ENCODE data around the gene PSMG4. TPM values are rescaled to one million over a fixed set of nuclear protein-coding genes. Genes with fewer than 3 reads are reported as not detected.

PSMG4 gene
- total and polyA plus RNA-seq, 2 donors (not counting 3 experiments of a cell fraction or from before 2014, with no cell fraction given) = 31.4 to 46.0 TPM

GRCh38 chr6:3290149-3290930 is 31.6 kb downstream of the PSMG4 start:
- Histone ChIP-seq H3K36me3 (ENCODE audit: control insufficient read depth in 2 of 2, extremely low read depth in 1 of 2, insufficient read depth in 2 of 2, low read length in 2 of 2) (peaks cover 0 to 2% of the 10 kb centered on the region in 2 experiments), H4K20me1 (replicated peaks; ENCODE audit: control insufficient read depth, extremely low read depth, insufficient read depth, low read length) (no peaks in the 10 kb centered on the region), H3K4me3 (replicated peaks in 1 of 3; ENCODE audit: insufficient read depth in 1 of 3, low read depth in 1 of 3, low read length in 3 of 3) (no peak overlapping the region), H3K4me2 (ENCODE audit: insufficient read depth, low read length) (no peak overlapping the region), H3K9me1 (replicated peaks; ENCODE audit: control insufficient read depth, extremely low read depth, insufficient read depth, low read length) (no peaks in the 10 kb centered on the region), H3K4me1 (ENCODE audit: control insufficient read depth, extremely low read depth, insufficient read depth, low read length) (peaks cover 6% of the 10 kb centered on the region), H2AFZ (ENCODE audit: low read depth, low read length) (no peak overlapping the region), H3K9me3 (replicated peaks; ENCODE audit: control insufficient read depth, insufficient read depth, low read length) (no peaks in the 10 kb centered on the region), H3K27ac (ENCODE audit: insufficient read depth, low read depth, low read length) (no peak overlapping the region), H3K9ac (replicated peaks; ENCODE audit: extremely low read depth, insufficient read depth, low read length) (no peak overlapping the region), H3K27me3 (ENCODE audit: control insufficient read depth in 2 of 2, insufficient read depth in 2 of 2, low read length in 2 of 2) (no peaks in the 10 kb centered on the region), H3K79me2 (ENCODE audit: control insufficient read depth, insufficient read depth, low read length) (no peaks in the 10 kb centered on the region)
- DNase-seq (ENCODE audit: low read depth, low spot score) (no peak), FAIRE-seq (no peak)
- TF ChIP-seq FOS (IDR thresholded peaks at IDR 0.05; ENCODE audit: borderline replicate concordance, insufficient read depth, low read length) = no peak
- no peak for TF ChIP-seq POLR2AphosphoS5 (IDR thresholded peaks at IDR 0.05; ENCODE audit: insufficient read depth, low read depth, low read length)
- TF ChIP-seq CTCF (IDR thresholded peaks at IDR 0.05; ENCODE audit: extremely low read depth in 1 of 2, insufficient read depth in 1 of 2, low read depth in 1 of 2, low read length in 2 of 2) = no peak
- no peak for TF ChIP-seq GATA2 (IDR thresholded peaks at IDR 0.05; ENCODE audit: insufficient read depth, insufficient read length, low read depth, low read length)
- no peak for TF ChIP-seq EZH2 (IDR thresholded peaks at IDR 0.05; ENCODE audit: borderline replicate concordance, low read depth, low read length, severe bottlenecking)
- no peak for TF ChIP-seq MYC (IDR thresholded peaks at IDR 0.05; ENCODE audit: low read depth, low read length)
- TF ChIP-seq POLR2A (IDR thresholded peaks at IDR 0.05; ENCODE audit: low read depth, low read length) = no peak
- TF ChIP-seq JUN (IDR thresholded peaks at IDR 0.05; ENCODE audit: borderline replicate concordance, insufficient read depth, insufficient read length, low read depth) = no peak
- no peak for TF ChIP-seq MAX (IDR thresholded peaks at IDR 0.05; ENCODE audit: insufficient read depth, insufficient read length)
- ChIA-PET CTCF (interaction anchor here (1.2 to 1.8 kb wide), 4 partner anchors 8 to 121 kb away, joined by 3 to 6 read pairs (median 4); no protein-coding TSS in a partner anchor), POLR2A (no interaction called here)
- BruUV-seq (replicated peaks) = no TSS peak
- intact Hi-C loops (cut with micrococcal nuclease) (no loop called here), dilution Hi-C loops (cut with MboI; ENCODE audit: extremely low pct_ligation_motif_present, low sequenced_read_pairs) (loop anchor here (25.0 kb wide), 1 partner anchor 697 kb away; no protein-coding TSS in a partner anchor)
